Spinal cord (tissue), 10 donors: ENCODE results near the gene RBBP8. TPM values are rescaled to one million over a fixed set of nuclear protein-coding genes. Genes with fewer than 3 reads are reported as not detected.

Source experiments
- DNase-seq, 6 donors: peaks; one replicate each; pipeline versions ENCODE4 v3.0.0 to v3.0.0-alpha.2; 2013 to 2015; ENCODE audit warnings: low spot score in 6 of 6, low read depth in 4 of 6
- H3K27ac ChIP-seq: one replicate; pipeline ENCODE4 v1.5.1; 2013; ENCODE audit warnings: low read depth, low read length, control low read depth
- H3K27me3 ChIP-seq: one replicate; pipeline ENCODE4 v1.6.1; 2013; ENCODE audit warnings: low read length; ENCODE audit not compliant: control insufficient read depth, insufficient read depth
- H3K36me3 ChIP-seq: one replicate; pipeline ENCODE4 v1.6.1; 2013; ENCODE audit warnings: low read length; ENCODE audit not compliant: control insufficient read depth, insufficient read depth
- H3K4me1 ChIP-seq: one replicate; pipeline ENCODE4 v1.6.1; 2013; ENCODE audit warnings: low read length; ENCODE audit not compliant: control insufficient read depth, insufficient read depth
- H3K4me3 ChIP-seq: one replicate; pipeline ENCODE4 v1.5.1; 2013; ENCODE audit warnings: low read depth, low read length, control low read depth
- H3K9me3 ChIP-seq: one replicate; pipeline ENCODE4 v1.6.1; 2013; ENCODE audit warnings: low read length; ENCODE audit not compliant: control insufficient read depth, insufficient read depth
- whole genome bisulfite sequencing: methylation state at CpG from one replicate; pipeline ENCODE4 v1.1.5; 2013; ENCODE audit warnings: missing lambda C conversion rate; ENCODE audit not compliant: insufficient coverage; 5-methylcytosine and 5-hydroxymethylcytosine counted together
- polyA plus RNA-seq, 2 donors: library from polyadenylated mRNA; unstranded; fragments of 120-200 nt; gene quantifications; one replicate each; pipeline ENCODE4 v1.2.1, GENCODE V29; 2013; ENCODE audit not compliant: insufficient read length in 2 of 2
- small RNA-seq: library from RNA; depleted of rRNA; stranded (forward); fragments of <200 nt; gene quantifications from one replicate; pipeline ENCODE3, GENCODE V24; 2014; ENCODE audit warnings: low replicate concordance
- total RNA-seq, 2 donors: library from RNA; depleted of rRNA in 1 of 2; stranded (reverse); fragments of 120-200 nt in 1 of 2; fragments of >200 nt in 1 of 2; gene quantifications; one replicate each; pipeline versions ENCODE4 v1.2.3 to v1.2.4, GENCODE V29; 2013 to 2014
- donor health status: healthy.

Gene RBBP8
- total and polyA plus RNA-seq, 4 donors = 16.2 to 28.0 (median 22.4) TPM

GRCh38 chr18:23073996-23074606 lies 141.0 kb downstream of the RBBP8 start:
- DNase-seq = no peak
- H3K9me3 ChIP-seq = no peaks in the 10 kb centered on the region
- H3K36me3 ChIP-seq = no peaks in the 10 kb centered on the region
- no peaks in the 10 kb centered on the region for H3K27me3 ChIP-seq
- 86% methylated on average over 6 of the region's 8 CpGs for WGBS
- no peak overlapping the region for H3K27ac ChIP-seq
- H3K4me3 ChIP-seq = no peak overlapping the region
- no peaks in the 10 kb centered on the region for H3K4me1 ChIP-seq

Small RNA genes within 50 kb of the gene (small RNA-seq; reads per million reads assigned to genes)
- gene RF00019 = not detected
- not detected for gene RN7SL745P

Other genes starting within 250 kb of the RBBP8 start
- gene CABLES1, start 202.2 kb downstream of the RBBP8 start, total RNA-seq = 10 to 100 TPM; 11.9 to 30.4 TPM
- 10 to 100 TPM in 1 of 2 donors, 1 to 10 TPM in 1; 7.6 to 12.6 TPM for gene CABLES1, start 202.2 kb downstream of the RBBP8 start, polyA plus RNA-seq